GM19023 (cell line): ENCODE data around the gene D2HGDH.
"Not testable (repeated sequence)": the region's sequence is repeated elsewhere in the genome, so short reads cannot be mapped to it uniquely, and the experiment has no call there.

Source experiments
- ATAC-seq: cut with Tn5 transposase; IDR thresholded peaks from one replicate; pipeline ENCODE4 v1.9.1; 2021; ENCODE audit warnings: mild to moderate bottlenecking, moderate library complexity; ENCODE audit not compliant: unreplicated experiment

D2HGDH gene

DNA sequence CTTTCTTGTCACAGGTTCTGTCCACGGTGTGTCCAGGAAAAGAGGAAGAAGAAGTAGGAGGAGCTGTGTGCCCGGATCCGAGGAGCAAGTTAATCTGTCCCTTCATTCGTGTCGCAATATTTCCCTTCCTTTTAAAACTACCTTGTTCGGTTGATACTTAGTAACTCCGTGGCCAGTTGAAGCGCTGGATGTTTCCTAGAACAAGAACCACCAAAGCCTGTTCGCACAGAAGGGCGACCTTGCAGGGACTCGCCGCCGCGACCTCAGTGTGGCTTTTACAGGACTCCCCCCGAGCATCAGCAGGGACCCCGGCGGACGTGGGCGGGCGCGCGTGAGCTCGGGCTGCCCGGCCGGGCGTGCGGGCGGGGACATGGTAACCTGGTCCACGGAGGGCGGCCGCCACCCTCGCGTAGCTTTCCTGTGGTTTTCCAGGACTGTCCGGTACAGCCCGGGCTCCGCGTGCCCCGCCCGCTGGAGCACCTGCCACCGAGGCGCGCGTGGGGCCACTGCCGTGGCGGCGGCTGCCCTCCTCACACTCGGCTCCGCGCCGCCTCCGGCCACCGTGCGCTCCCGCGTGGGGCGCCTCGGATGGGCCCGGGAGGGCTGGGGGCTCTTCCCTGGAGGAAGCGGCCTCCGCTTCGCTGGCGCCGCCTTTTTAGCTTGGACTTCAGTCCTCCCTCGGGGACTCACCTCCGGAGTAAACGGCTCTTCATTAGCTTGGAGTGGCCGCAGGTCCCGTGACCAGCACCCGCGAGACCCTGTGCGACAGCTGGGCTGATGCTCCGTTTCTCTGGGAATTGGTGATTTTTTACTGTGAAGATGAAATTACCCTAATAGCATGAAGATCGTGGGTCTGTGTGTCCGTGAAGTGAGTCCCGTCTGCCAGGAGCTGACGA lies 9.2 kb upstream of the D2HGDH start:
- ATAC-seq = no peak

DNA sequence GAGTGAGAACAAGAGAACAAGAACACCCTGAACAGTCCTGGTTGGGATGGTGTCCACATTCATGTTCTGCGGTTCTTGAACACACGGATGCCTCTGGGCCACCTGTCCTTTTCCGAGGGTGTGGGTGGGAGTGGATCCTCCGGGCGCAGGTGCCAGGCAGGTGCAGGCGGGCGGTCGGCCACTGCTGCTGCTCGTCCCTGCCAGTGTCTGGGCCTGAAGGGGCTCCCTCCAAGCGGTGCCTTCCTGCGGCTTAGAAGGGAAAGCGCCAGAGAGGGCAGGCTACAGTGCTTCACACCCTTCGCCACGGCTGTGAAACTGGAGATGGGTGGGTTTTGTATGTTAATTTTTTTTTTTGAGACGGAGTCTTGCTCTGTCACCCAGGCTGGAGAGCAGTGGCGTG lies 8.0 kb upstream of the D2HGDH start:
- no peak for ATAC-seq

- ATAC-seq = no peak
Observed at GRCh38 chr2:241728000-241728399, 6.4 kb upstream of the D2HGDH start.

- no peak for ATAC-seq
Observed at GRCh38 chr2:241728627-241729026, 5.8 kb upstream of the D2HGDH start.

DNA sequence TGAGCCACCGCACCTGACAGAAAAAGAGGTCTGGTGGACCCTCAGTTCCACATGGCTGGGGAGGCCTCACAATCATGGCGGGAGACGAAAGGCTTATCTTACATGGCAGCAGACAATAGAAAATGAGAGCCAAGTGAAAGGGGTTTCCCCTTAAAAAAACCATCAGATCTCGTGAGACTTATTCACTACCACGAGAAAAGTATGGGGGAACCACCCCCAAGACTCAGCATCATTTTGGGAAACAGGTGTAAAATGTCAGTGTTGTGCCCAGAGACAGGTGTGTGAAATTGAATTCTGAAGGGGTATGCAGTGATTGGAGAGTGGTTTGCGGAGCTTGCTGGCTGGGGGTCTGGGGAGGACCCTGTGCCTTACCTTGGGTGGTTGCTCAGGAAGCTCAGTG lies 4.6 kb upstream of the D2HGDH start:
- ATAC-seq = no peak

- no peak for ATAC-seq
Observed at GRCh38 chr2:241730671-241731293, 3.6 kb upstream of the D2HGDH start.

- not testable (repeated sequence) for ATAC-seq
Observed at GRCh38 chr2:241732513-241733186, 1.8 kb upstream of the D2HGDH start.

DNA sequence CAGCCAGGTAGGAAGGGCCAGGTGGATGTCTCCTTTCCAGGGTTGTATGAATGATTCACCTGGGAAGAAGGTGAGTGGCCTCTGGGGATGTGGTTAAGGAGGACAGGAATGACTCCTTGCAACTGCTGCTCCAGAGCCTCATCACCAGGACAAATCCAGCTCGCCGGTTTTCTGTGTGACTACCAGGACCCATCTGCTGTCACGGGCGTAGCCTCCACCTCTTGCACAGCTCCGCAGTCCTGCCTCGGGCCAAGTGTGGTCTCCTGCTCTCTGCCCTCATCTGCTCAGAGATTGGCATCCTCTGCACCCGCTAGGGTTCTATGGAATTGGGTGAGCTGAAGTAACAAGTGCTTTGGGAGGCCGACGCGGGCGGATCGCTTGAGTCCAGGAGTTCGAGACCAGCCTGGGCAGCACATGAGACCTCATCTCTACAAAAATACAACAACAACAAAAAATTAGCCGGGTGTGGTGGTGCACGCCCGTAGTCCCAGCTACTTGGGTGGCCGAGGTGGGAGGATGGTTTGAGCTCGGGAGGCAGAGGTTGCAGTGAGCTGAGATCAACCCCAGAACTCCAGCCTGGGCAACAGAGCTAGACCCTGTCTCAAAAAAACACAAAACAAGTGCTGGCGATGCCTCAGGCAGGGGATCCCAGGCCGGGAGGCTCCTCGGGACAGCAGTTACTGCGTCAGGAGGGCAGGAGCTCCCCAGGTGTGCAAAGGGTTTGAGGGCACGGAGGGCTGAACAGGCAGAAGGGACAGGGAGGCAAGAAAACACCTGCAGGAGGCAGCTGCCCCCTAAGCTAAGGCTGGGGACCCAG lies 831 bp upstream of the D2HGDH start:
- ATAC-seq = no peak

GRCh38 chr2:241734208-241734466 lies 293 bp upstream of the D2HGDH start:
- peak; percentile 38 for ATAC-seq

GRCh38 chr2:241736111-241736510 lies 1.7 kb downstream of the D2HGDH start:
- no peak for ATAC-seq

GRCh38 chr2:241738040-241738686 lies 3.7 kb downstream of the D2HGDH start:
- ATAC-seq = no peak

- ATAC-seq = no peak
Observed at GRCh38 chr2:241739177-241739576, 4.7 kb downstream of the D2HGDH start.

- no peak for ATAC-seq
Observed at GRCh38 chr2:241739651-241740050, 5.2 kb downstream of the D2HGDH start.

DNA sequence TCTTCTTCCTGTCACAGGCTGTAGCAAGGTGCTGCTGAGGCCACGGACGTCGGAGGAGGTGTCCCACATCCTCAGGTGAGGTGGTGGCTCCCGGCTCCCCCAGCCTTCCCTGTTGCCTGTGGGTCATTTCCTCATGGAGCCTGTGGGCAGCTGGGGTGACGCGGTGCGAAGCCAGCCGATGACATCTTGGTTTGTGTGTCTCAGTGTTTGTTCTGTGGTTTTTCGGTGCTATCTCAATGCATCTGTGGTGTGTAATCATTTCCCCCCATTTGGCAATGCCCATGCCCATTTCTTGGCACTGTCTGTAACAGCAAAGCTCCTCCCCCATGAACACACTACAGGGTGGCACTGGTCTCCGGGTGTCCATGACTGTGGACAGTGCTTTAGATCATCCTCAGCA lies 6.6 kb downstream of the D2HGDH start:
- ATAC-seq = no peak

DNA sequence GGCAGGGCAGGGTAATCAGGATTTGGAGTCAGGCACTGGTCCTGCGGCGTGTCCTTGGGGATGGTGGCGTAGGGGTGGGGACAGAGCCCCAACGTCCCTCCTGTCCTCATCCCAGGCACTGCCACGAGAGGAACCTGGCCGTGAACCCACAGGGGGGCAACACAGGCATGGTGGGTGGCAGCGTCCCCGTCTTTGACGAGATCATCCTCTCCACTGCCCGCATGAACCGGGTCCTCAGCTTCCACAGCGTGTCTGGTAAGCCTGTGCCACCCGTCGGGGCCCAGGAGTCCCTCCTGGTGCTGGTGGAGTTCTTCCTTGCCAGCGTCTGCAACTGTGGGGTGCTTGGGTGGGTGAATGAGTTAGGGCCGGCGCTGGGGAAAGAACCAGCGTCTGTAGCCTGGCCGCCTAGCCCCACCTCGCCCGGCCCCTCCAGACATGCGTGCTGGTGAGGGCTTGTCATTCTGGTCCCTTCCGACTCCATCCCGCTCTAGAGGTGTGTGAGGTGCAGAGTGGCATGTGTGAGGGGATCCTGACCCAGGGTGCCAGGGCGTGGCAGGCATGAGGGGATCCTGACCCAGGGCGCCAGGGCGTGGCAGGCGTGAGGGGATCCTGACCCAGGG lies 8.0 kb downstream of the D2HGDH start:
- no peak for ATAC-seq

DNA sequence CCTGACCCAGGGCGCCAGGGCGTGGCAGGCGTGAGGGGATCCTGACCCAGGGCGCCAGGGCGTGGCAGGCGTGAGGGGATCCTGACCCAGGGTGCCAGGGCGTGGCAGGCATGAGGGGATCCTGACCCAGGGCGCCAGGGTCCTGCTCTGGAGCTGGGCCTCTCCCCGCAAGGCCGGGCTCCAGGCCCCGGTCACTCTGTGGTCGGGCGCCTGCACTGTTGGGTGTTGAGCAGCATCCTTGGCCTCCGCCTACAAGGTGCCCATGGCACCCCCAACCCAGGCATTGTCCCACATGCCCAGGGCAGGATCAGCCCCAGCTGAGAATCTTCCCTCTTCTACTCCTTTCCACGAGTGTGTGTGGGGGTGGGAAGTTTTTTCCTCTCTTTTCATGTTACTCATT lies 8.6 kb downstream of the D2HGDH start:
- not testable (repeated sequence) for ATAC-seq

DNA sequence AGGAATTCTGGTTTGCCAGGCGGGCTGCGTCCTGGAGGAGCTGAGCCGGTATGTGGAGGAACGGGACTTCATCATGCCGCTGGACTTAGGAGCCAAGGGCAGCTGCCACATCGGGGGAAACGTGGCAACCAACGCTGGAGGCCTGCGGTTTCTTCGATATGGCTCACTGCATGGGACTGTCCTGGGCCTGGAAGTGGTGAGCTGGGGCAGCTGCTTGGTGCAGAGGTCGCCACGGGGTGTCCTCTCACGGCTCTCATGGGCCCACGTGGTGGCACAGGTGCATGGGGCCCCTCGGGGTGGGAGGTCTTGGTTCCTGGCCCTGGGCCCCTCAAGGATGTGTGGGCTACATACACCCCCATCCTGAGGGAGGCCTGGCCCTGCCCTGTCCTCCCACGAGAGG lies 9.2 kb downstream of the D2HGDH start:
- ATAC-seq = no peak

DNA sequence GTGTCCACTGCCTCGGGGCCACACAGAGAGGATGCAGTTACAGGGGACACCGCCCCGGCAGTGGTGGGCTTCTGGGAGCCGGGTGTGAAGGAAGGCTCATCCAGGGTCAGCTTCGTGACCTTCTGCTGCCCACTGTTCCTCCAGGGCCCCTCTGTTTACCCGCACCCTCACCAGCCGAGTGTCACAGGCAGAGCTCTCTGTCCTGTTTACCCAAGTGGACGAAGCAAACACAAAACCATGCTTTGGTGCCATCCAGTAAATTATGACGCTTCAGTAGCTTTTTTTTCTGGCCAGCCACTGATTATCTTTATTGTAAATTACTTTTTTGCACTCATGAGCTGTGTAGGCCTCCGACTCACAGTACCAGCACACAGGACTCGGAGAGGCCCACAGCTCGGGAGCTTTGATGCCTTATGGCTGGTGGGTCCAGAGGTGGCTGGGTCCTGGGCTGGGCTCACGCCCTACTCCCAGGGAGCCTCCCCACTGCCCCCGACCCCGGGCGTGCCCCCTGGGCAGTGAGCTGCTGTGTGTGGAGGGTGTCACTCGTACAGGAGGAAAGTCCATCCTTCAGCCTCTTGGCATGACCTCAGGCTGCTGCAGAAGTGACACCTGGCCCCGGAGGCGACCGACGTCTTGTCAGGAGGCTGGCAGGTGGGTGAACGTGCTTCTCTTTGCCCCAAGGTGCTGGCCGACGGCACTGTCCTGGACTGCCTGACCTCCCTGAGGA lies 9.8 kb downstream of the D2HGDH start:
- ATAC-seq = no peak

- no peak for ATAC-seq
Observed at GRCh38 chr2:241745276-241745675, 10.8 kb downstream of the D2HGDH start.

DNA sequence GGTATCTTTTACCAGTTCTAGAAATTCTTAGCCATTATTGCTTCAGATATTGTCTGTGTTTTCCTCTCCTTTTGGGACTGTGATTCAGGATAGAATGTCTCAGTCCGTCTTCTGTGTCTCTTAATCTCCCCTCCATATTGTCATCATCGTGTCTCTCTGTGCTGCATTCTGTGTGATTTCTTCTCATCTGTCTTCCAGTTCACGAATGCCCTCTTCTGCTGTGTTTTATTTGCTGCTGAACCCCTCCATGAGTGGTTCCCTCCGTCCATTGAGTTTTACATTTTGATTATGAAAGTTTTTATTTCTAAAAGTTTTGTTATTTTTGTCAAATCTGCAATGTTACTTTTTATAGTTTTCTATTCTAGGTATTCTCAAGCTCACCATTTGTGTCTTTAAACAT lies 11.7 kb downstream of the D2HGDH start:
- no peak for ATAC-seq
